Panc1 (cell line): ENCODE results near the gene ADAM10.

ENCODE experiments used
- CTCF ChIP-seq: fragments of 450-650 bp; IDR thresholded peaks from 2 replicates; pipeline ENCODE4 v1.5.1; 2017; ENCODE audit warnings: mild to moderate bottlenecking
- POLR2AphosphoS5 ChIP-seq: IDR thresholded peaks from 2 replicates; pipeline ENCODE4 v1.6.1; 2012; ENCODE audit warnings: mild to moderate bottlenecking, low read depth, low read length, moderate library complexity

- TF ChIP-seq POLR2AphosphoS5 (no peak), CTCF (no peak)
These were observed 160.5 kb downstream of the ADAM10 start for GRCh38 chr15:58589047-58589446.
